HG03342 (cell line): ENCODE measurements around the gene PAK1IP1.
"Not testable (repeated sequence)": the region's sequence is repeated elsewhere in the genome, so short reads cannot be mapped to it uniquely, and the experiment has no call there.

Experiments used
- ATAC-seq: cut with Tn5 transposase; IDR thresholded peaks from one replicate; pipeline ENCODE4 v1.9.1; 2021; ENCODE audit warnings: mild to moderate bottlenecking, moderate library complexity; ENCODE audit not compliant: unreplicated experiment

The PAK1IP1 gene

GRCh38 chr6:10740061-10740460 lies 45.3 kb downstream of the PAK1IP1 start:
- no peak for ATAC-seq

GRCh38 chr6:10741643-10742042 lies 46.9 kb downstream of the PAK1IP1 start:
- not testable (repeated sequence) for ATAC-seq

- no peak for ATAC-seq
Observed at GRCh38 chr6:10742251-10742650, 47.5 kb downstream of the PAK1IP1 start.

- no peak for ATAC-seq
Observed at GRCh38 chr6:10743515-10743914, 48.7 kb downstream of the PAK1IP1 start.

GRCh38 chr6:10745116-10745515 lies 50.3 kb downstream of the PAK1IP1 start:
- no peak for ATAC-seq

- ATAC-seq = no peak
Observed at GRCh38 chr6:10746915-10747250, 52.1 kb downstream of the PAK1IP1 start.

- peak; percentile 96 for ATAC-seq
Observed at GRCh38 chr6:10747251-10747972, 52.6 kb downstream of the PAK1IP1 start, which contains the start of gene TMEM14B. TMEM14B (plus strand) TSS chr6:10747805; CDS start chr6:10749246, 1,441 bp downstream.

GRCh38 chr6:10749734-10750133 lies 55.0 kb downstream of the PAK1IP1 start:
- no peak for ATAC-seq

GRCh38 chr6:10750568-10750967 lies 55.8 kb downstream of the PAK1IP1 start:
- ATAC-seq = not testable (repeated sequence)

GRCh38 chr6:10751757-10752156 lies 57.0 kb downstream of the PAK1IP1 start:
- ATAC-seq = not testable (repeated sequence)

- ATAC-seq = no peak
Observed at GRCh38 chr6:10756085-10756484, 61.3 kb downstream of the PAK1IP1 start.
